ENCODE results near the gene CLNK.

The CLNK gene

DNA sequence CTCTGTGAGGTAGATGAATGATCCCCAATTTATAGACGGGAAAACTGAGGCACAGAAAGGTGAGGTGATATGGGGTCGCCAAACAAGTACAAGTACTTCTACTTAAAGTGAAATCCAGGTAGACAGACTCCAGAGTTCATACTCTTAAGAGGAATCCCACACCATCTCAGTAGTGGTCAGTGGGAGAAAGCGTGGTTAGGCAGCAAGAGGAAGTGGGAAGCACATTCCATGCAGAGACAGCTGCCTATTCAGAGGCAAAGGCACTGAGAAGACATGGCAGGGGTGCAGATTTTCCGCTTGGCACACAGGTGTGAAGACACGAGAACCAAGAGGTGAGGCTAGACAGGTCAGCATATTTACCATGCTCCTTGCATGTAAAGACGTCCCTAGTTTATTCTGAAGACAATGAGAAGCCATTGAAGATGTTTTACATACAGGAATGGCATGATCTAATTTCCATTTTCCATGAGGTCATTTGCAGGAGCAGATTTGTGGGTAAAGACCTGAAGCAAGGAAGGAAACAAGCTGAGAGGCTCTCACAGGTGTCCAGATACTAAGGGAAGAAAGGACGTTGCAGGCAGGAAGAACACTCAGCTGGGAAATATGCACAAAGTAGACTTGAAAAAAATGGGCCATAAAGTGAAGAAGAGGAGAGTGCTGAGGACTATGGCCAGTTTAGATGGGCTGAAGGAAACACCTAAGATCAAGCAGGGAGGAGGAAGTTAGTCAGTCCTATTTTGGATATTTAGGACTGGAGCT is 17.3 kb upstream of the CLNK start:
- CTCF ChIA-PET: no interaction called here
- TF ChIP-seq BHLHE40 (IDR thresholded peaks at IDR 0.05; ENCODE audit: borderline replicate concordance) (no peak), LEF1 (IDR thresholded peaks at IDR 0.05; ENCODE audit: borderline replicate concordance) (no peak), ARNT (IDR thresholded peaks at IDR 0.05) (no peak), NFRKB (IDR thresholded peaks at IDR 0.05) (no peak), SP1 (IDR thresholded peaks at IDR 0.05) (no peak), PKNOX1 (IDR thresholded peaks at IDR 0.05) (no peak), CTBP1 (IDR thresholded peaks at IDR 0.05; ENCODE audit: borderline replicate concordance) (no peak), SUZ12 (IDR thresholded peaks at IDR 0.05) (no peak), ELF4 (IDR thresholded peaks at IDR 0.05) (no peak), FOXM1 (IDR thresholded peaks at IDR 0.05; ENCODE audit: borderline replicate concordance) (no peak), TARDBP (IDR thresholded peaks at IDR 0.05) (no peak), ZNF384 (IDR thresholded peaks at IDR 0.05) (no peak), HDGF (IDR thresholded peaks at IDR 0.05; ENCODE audit: borderline replicate concordance) (no peak), L3MBTL2 (conservative IDR thresholded peaks at IDR 0.05) (no peak)
- POLR2A ChIA-PET: no interaction called here
- DNase-seq (ENCODE audit: extremely low spot score): no peak

DNA sequence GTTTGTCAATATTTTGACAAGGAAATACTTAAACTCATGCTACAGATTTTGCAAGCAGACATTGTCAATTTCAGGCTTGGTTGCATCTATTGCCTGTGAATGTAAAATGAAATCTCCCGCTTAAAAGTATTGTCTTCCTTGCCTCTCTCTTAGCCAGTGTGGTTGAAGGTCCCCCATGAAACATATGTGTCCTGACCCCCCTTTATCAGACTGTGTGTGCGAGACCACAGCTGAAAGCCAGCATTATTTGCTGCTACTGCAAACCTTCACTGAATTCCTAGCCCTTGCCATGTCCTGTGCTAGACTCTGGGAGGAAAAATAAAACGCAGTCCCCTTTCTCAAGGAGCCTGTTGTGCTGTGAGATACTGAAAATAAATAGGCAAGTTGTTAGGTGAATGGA is 16.6 kb upstream of the CLNK start:
- DNase-seq (ENCODE audit: extremely low spot score): no peak
- CTCF ChIA-PET: no interaction called here
- POLR2A ChIA-PET: no interaction called here
- TF ChIP-seq ARNT (IDR thresholded peaks at IDR 0.05): no peak
- no peak for TF ChIP-seq CTBP1 (IDR thresholded peaks at IDR 0.05; ENCODE audit: borderline replicate concordance)
- no peak for TF ChIP-seq BHLHE40 (IDR thresholded peaks at IDR 0.05; ENCODE audit: borderline replicate concordance)
- no peak for TF ChIP-seq FOXA1 (IDR thresholded peaks at IDR 0.05)
- no peak for TF ChIP-seq SP1 (IDR thresholded peaks at IDR 0.05)
- no peak for TF ChIP-seq ELF4 (IDR thresholded peaks at IDR 0.05)
- no peak for TF ChIP-seq TARDBP (IDR thresholded peaks at IDR 0.05)
- TF ChIP-seq HDGF (IDR thresholded peaks at IDR 0.05; ENCODE audit: borderline replicate concordance): no peak
- TF ChIP-seq FOXM1 (IDR thresholded peaks at IDR 0.05; ENCODE audit: borderline replicate concordance): no peak
- TF ChIP-seq SUZ12 (IDR thresholded peaks at IDR 0.05): no peak
- TF ChIP-seq ZNF384 (IDR thresholded peaks at IDR 0.05): no peak
- TF ChIP-seq NFRKB (IDR thresholded peaks at IDR 0.05): no peak
- TF ChIP-seq FOXK2 (IDR thresholded peaks at IDR 0.05): no peak
- TF ChIP-seq L3MBTL2 (conservative IDR thresholded peaks at IDR 0.05): no peak
- TF ChIP-seq LEF1 (IDR thresholded peaks at IDR 0.05; ENCODE audit: borderline replicate concordance): no peak
- no peak for TF ChIP-seq PKNOX1 (IDR thresholded peaks at IDR 0.05)

DNA sequence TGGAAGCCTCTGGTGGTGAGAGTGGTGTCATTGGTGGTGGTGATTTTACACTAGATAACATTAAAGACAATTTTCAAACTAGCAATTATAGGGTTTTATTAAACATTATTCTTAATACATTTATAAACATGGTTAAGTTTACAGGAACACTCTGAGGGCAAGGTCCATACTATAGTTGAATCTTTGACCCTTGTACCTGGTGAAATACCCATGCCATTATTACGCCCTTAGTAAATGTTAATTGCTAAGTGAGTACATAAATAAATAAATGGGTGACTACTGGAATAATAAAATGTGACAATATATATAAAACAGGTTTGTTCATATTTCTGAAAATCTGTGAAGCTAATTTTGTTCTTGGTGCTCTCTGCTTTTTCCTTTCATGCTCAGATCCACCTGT is 13.6 kb upstream of the CLNK start:
- no peak for TF ChIP-seq SP1 (IDR thresholded peaks at IDR 0.05)
- no peak for TF ChIP-seq PKNOX1 (IDR thresholded peaks at IDR 0.05)
- TF ChIP-seq ARNT (IDR thresholded peaks at IDR 0.05): no peak
- TF ChIP-seq NFRKB (IDR thresholded peaks at IDR 0.05): no peak
- TF ChIP-seq FOXM1 (IDR thresholded peaks at IDR 0.05; ENCODE audit: borderline replicate concordance): no peak
- no peak for TF ChIP-seq FOXA1 (IDR thresholded peaks at IDR 0.05)
- TF ChIP-seq CTBP1 (IDR thresholded peaks at IDR 0.05; ENCODE audit: borderline replicate concordance): no peak
- no peak for TF ChIP-seq HDGF (IDR thresholded peaks at IDR 0.05; ENCODE audit: borderline replicate concordance)
- no peak for TF ChIP-seq BHLHE40 (IDR thresholded peaks at IDR 0.05; ENCODE audit: borderline replicate concordance)
- TF ChIP-seq TARDBP (IDR thresholded peaks at IDR 0.05): no peak
- TF ChIP-seq L3MBTL2 (conservative IDR thresholded peaks at IDR 0.05): no peak
- TF ChIP-seq FOXK2 (IDR thresholded peaks at IDR 0.05): no peak
- TF ChIP-seq SUZ12 (IDR thresholded peaks at IDR 0.05): no peak
- TF ChIP-seq ELF4 (IDR thresholded peaks at IDR 0.05): no peak
- TF ChIP-seq LEF1 (IDR thresholded peaks at IDR 0.05; ENCODE audit: borderline replicate concordance): no peak
- no peak for TF ChIP-seq ZNF384 (IDR thresholded peaks at IDR 0.05)
- ChIA-PET POLR2A (no interaction called here), CTCF (no interaction called here)
- DNase-seq (ENCODE audit: extremely low spot score): no peak

DNA sequence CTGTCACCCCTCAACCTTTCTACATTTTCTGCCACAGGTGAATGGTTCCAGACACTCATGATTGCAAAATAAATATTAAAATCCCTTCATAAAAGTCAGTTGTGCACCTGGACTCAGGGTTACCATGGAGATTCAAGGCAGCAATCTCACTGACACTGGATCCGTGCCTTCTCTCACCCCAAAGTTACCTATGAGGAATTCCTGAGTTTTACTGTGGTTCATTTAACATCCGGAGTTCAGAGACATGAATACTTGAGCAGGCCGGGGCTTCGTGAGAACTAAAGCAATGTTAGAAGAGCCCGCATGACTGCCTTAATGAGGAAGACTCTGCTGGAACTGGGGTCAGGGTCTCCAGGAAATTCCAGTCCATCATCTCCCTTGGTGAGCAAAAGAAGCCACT is 12.5 kb upstream of the CLNK start:
- no peak for DNase-seq (ENCODE audit: extremely low spot score)
- ChIA-PET CTCF (no interaction called here), POLR2A (no interaction called here)
- TF ChIP-seq LEF1 (IDR thresholded peaks at IDR 0.05; ENCODE audit: borderline replicate concordance) (no peak), HDGF (IDR thresholded peaks at IDR 0.05; ENCODE audit: borderline replicate concordance) (no peak), PKNOX1 (IDR thresholded peaks at IDR 0.05) (no peak), FOXA1 (IDR thresholded peaks at IDR 0.05) (no peak), ARNT (IDR thresholded peaks at IDR 0.05) (no peak), SP1 (IDR thresholded peaks at IDR 0.05) (no peak), FOXK2 (IDR thresholded peaks at IDR 0.05) (no peak), NFRKB (IDR thresholded peaks at IDR 0.05) (no peak), FOXM1 (IDR thresholded peaks at IDR 0.05; ENCODE audit: borderline replicate concordance) (no peak), L3MBTL2 (conservative IDR thresholded peaks at IDR 0.05) (no peak), CTBP1 (IDR thresholded peaks at IDR 0.05; ENCODE audit: borderline replicate concordance) (no peak)

DNA sequence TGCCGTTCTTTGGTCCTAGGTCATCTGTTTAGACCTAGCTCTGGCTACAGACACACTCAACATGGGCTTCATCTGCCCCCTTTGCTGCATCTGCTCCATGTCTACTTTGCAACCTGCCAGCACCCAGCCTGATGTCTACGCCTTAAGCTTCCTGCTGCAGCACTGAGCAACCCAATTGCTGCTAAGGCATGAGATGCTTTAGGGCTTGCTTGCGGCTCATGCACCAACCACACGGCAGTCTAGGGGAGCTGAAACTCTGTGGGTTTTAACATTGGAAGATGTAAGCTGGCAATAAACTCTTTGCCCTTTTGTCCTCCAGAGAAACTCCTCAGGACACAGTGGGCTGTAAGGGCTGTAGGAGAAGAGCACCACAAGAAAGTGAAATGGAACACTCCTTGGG is 11.7 kb upstream of the CLNK start:
- ChIA-PET POLR2A (no interaction called here), CTCF (no interaction called here)
- TF ChIP-seq HDGF (IDR thresholded peaks at IDR 0.05; ENCODE audit: borderline replicate concordance) (no peak), CTBP1 (IDR thresholded peaks at IDR 0.05; ENCODE audit: borderline replicate concordance) (no peak), FOXA1 (IDR thresholded peaks at IDR 0.05) (no peak), ZNF384 (IDR thresholded peaks at IDR 0.05) (no peak), ELF4 (IDR thresholded peaks at IDR 0.05) (no peak), SP1 (IDR thresholded peaks at IDR 0.05) (no peak), NFRKB (IDR thresholded peaks at IDR 0.05) (no peak), LEF1 (IDR thresholded peaks at IDR 0.05; ENCODE audit: borderline replicate concordance) (no peak), FOXM1 (IDR thresholded peaks at IDR 0.05; ENCODE audit: borderline replicate concordance) (no peak), FOXK2 (IDR thresholded peaks at IDR 0.05) (no peak), BHLHE40 (IDR thresholded peaks at IDR 0.05; ENCODE audit: borderline replicate concordance) (no peak), SUZ12 (IDR thresholded peaks at IDR 0.05) (no peak), PKNOX1 (IDR thresholded peaks at IDR 0.05) (no peak)
- DNase-seq (ENCODE audit: extremely low spot score): no peak
